K562 (cell line): ENCODE data around the gene STON2. TPM values are rescaled to one million over a fixed set of nuclear protein-coding genes. Genes with fewer than 3 reads are reported as not detected.

ENCODE experiments used
- ASH1L ChIP-seq: fragments of 450-650 bp; IDR thresholded peaks from 2 replicates; pipeline ENCODE4 v1.6.1; 2018; ENCODE audit warnings: borderline replicate concordance, mild to moderate bottlenecking, low read depth; ENCODE audit not compliant: partially characterized antibody
- BCOR ChIP-seq: fragments of 450-650 bp; IDR thresholded peaks from 2 replicates; pipeline ENCODE4 v1.6.1; 2016
- CREM ChIP-seq: IDR thresholded peaks from 2 replicates; pipeline ENCODE4 v1.6.1; 2014; ENCODE audit warnings: antibody characterized with exemption, low read depth
- ESRRA ChIP-seq: fragments of 450-650 bp; IDR thresholded peaks from 2 replicates; pipeline ENCODE4 v1.6.1; 2014; ENCODE audit warnings: low read depth, mild to moderate bottlenecking, moderate library complexity, borderline replicate concordance
- FOXM1 ChIP-seq, 2 experiments: fragments of 450-650 bp in 1 of 2; sonication (generic) in 1 of 2; formaldehyde crosslinking in 1 of 2; IDR thresholded peaks; 2 replicates each; pipeline versions ENCODE4 v1.6.1 to v1.9.0; 2017 to 2022; ENCODE audit warnings: low read depth in 2 of 2, mild to moderate bottlenecking in 2 of 2, missing genetic modification reagents in 1 of 2, moderate library complexity in 1 of 2
- HMGN3 ChIP-seq: IDR thresholded peaks from 2 replicates; pipeline ENCODE4 v1.6.1; 2011; ENCODE audit warnings: borderline replicate concordance, low read depth, mild to moderate bottlenecking, mixed read lengths, low read length; ENCODE audit not compliant: insufficient read length; ENCODE audit errors: extremely low read depth
- MEF2D ChIP-seq: conservative IDR thresholded peaks from 2 replicates; pipeline ENCODE4 v1.6.1; 2016; ENCODE audit warnings: low read depth, missing genetic modification characterization, missing compliant biosample characterization
- PCBP2 ChIP-seq: fragments of 200-400 bp; formaldehyde crosslinking; IDR thresholded peaks from 2 replicates; pipeline ENCODE4 v1.6.1; 2018; ENCODE audit warnings: low read length, low read depth, mild to moderate bottlenecking, moderate library complexity; ENCODE audit not compliant: poor library complexity, severe bottlenecking
- PTRF ChIP-seq: fragments of 450-650 bp; IDR thresholded peaks from 2 replicates; pipeline ENCODE4 v1.6.1; 2016; ENCODE audit warnings: mild to moderate bottlenecking, missing genetic modification characterization, missing compliant biosample characterization
- RAD21 ChIP-seq, 2 experiments: fragments of 250-450 bp in 1 of 2; fragments of 450-650 bp in 1 of 2; sonication (Bioruptor Pico) in 1 of 2; formaldehyde crosslinking in 1 of 2; IDR thresholded peaks in 1 of 2; conservative IDR thresholded peaks in 1 of 2; 2 replicates each; pipeline versions ENCODE4 v1.4.0 to v1.8.0; 2020 to 2022; ENCODE audit warnings: mild to moderate bottlenecking in 2 of 2, moderate library complexity in 1 of 2
- SMARCB1 ChIP-seq: IDR thresholded peaks from 2 replicates; pipeline ENCODE4 v1.6.1; 2011; ENCODE audit warnings: improper control_type of control experiment, low read depth; ENCODE audit not compliant: insufficient read length
- SMARCE1 ChIP-seq: fragments of 450-650 bp; IDR thresholded peaks from 2 replicates; pipeline ENCODE4 v1.7.1; 2016; ENCODE audit warnings: mild to moderate bottlenecking
- SREBF2 ChIP-seq: sonication (generic); formaldehyde crosslinking; IDR thresholded peaks from 2 replicates; pipeline ENCODE4 v1.4.0; 2020; ENCODE audit warnings: mild to moderate bottlenecking, missing genetic modification reagents
- TAF1 ChIP-seq: IDR thresholded peaks from 2 replicates; pipeline ENCODE4 v1.6.1; 2011; ENCODE audit warnings: mild to moderate bottlenecking, low read length, moderate library complexity; ENCODE audit not compliant: insufficient read depth, control insufficient read depth, severe bottlenecking; ENCODE audit errors: extremely low read depth
- TAF7 ChIP-seq: fragments of 450-650 bp; IDR thresholded peaks from 2 replicates; pipeline ENCODE4 v1.6.1; 2016; ENCODE audit warnings: missing genetic modification characterization, missing compliant biosample characterization
- ZFX ChIP-seq: sonication (generic); formaldehyde crosslinking; IDR thresholded peaks from 2 replicates; pipeline ENCODE4 v1.8.0; 2022; ENCODE audit warnings: mild to moderate bottlenecking, missing genetic modification reagents, moderate library complexity
- polyA plus RNA-seq, 8 experiments: library from polyadenylated mRNA; depleted of rRNA in 4 of 8; stranded (reverse) in 5 of 8; unstranded in 3 of 8; fragments of >200 nt; fragmentation: Nextera tagmentation in 2 of 8; fragmentation: Illumina TruSeq in 1 of 8; extraction: Ambion mirVana in 2 of 8; extraction: Trizol in 1 of 8; gene quantifications; 2 replicates each; pipeline versions ENCODE4 v1.2.1 to v1.2.3, GENCODE V29; 2011 to 2014; ENCODE audit warnings: inconsistent platforms in 1 of 8, missing spikeins in 1 of 8
- total RNA-seq, 7 experiments: library from RNA; depleted of rRNA in 6 of 7; stranded (reverse); fragments of >200 nt in 6 of 7; fragmentation: Illumina TruSeq in 2 of 7; extraction: Trizol in 2 of 7; gene quantifications; 2 replicates each; pipeline versions ENCODE4 v1.2.1 to v1.2.3, GENCODE V29; 2011 to 2021; ENCODE audit warnings: low replicate concordance in 1 of 7
- TF ChIP-seq, protein P1 (sequence below): fragments of 200-400 bp; formaldehyde crosslinking; IDR thresholded peaks from 2 replicates; pipeline ENCODE4 v1.6.1; 2017; ENCODE audit warnings: mild to moderate bottlenecking, low read depth, low read length, moderate library complexity
- TF ChIP-seq, protein P2 (sequence below), 2 experiments: fragments of 450-650 bp in 1 of 2; IDR thresholded peaks; 2 replicates each; pipeline ENCODE4 v1.6.1; 2011 to 2017; ENCODE audit warnings: low read depth in 2 of 2, antibody characterized with exemption in 1 of 2, borderline replicate concordance in 1 of 2, low read length in 1 of 2, mild to moderate bottlenecking in 1 of 2, mixed read lengths in 1 of 2; ENCODE audit not compliant: control insufficient read depth in 1 of 2
- TF ChIP-seq, protein P3 (sequence below): fragments of 250-450 bp; sonication (Bioruptor Pico); IDR thresholded peaks from 2 replicates; pipeline ENCODE4 v1.8.0; 2021; ENCODE audit warnings: moderate library complexity, mild to moderate bottlenecking, inconsistent platforms
- TF ChIP-seq, protein P4 (sequence below), 2 experiments: fragments of 200-800 bp in 1 of 2; sonication (Bioruptor generic) in 1 of 2; sonication (generic) in 1 of 2; formaldehyde crosslinking in 1 of 2; IDR thresholded peaks in 1 of 2; conservative IDR thresholded peaks in 1 of 2; 2 replicates each; pipeline versions ENCODE4 v1.5.0 to v1.6.1; 2016 to 2020; ENCODE audit warnings: missing compliant biosample characterization in 1 of 2, missing genetic modification characterization in 1 of 2, missing genetic modification reagents in 1 of 2

STON2 gene
- total and polyA plus RNA-seq, 9 of the 15 experiments (the other 6 are each of a cell fraction or from before 2014, with no cell fraction given) = 7.8 to 99.3 (median 53.5) TPM

DNA sequence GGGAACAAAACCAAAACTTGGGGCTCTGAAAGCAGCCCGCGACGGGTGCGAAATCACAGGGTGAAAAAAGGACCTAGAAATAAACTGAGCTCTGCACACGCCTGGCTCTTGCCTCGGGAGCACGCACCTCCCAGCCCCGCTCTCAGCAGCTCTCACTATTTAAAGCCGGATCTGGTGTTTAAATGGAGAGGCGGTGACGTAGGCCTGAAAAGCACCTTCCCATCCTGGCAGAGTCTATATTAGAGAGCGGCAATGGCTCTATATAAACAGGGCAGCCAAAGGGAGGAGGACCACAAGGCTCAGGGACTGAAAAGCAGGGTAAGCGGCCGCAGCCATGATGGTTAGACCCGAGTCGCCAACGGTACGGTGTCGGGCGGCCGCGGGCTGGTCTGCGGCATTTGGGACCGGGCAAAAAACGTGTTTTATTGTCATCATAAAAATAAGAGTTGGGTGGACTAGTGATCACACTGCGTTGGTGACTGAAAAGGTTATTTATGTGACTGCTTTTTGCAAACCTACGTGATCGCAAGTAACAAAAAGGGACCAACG, 180.8 kb downstream of the STON2 start (continued):
- TF ChIP-seq, protein P1, sequence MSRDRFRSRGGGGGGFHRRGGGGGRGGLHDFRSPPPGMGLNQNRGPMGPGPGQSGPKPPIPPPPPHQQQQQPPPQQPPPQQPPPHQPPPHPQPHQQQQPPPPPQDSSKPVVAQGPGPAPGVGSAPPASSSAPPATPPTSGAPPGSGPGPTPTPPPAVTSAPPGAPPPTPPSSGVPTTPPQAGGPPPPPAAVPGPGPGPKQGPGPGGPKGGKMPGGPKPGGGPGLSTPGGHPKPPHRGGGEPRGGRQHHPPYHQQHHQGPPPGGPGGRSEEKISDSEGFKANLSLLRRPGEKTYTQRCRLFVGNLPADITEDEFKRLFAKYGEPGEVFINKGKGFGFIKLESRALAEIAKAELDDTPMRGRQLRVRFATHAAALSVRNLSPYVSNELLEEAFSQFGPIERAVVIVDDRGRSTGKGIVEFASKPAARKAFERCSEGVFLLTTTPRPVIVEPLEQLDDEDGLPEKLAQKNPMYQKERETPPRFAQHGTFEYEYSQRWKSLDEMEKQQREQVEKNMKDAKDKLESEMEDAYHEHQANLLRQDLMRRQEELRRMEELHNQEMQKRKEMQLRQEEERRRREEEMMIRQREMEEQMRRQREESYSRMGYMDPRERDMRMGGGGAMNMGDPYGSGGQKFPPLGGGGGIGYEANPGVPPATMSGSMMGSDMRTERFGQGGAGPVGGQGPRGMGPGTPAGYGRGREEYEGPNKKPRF = no peak
- TF ChIP-seq, protein P2, sequence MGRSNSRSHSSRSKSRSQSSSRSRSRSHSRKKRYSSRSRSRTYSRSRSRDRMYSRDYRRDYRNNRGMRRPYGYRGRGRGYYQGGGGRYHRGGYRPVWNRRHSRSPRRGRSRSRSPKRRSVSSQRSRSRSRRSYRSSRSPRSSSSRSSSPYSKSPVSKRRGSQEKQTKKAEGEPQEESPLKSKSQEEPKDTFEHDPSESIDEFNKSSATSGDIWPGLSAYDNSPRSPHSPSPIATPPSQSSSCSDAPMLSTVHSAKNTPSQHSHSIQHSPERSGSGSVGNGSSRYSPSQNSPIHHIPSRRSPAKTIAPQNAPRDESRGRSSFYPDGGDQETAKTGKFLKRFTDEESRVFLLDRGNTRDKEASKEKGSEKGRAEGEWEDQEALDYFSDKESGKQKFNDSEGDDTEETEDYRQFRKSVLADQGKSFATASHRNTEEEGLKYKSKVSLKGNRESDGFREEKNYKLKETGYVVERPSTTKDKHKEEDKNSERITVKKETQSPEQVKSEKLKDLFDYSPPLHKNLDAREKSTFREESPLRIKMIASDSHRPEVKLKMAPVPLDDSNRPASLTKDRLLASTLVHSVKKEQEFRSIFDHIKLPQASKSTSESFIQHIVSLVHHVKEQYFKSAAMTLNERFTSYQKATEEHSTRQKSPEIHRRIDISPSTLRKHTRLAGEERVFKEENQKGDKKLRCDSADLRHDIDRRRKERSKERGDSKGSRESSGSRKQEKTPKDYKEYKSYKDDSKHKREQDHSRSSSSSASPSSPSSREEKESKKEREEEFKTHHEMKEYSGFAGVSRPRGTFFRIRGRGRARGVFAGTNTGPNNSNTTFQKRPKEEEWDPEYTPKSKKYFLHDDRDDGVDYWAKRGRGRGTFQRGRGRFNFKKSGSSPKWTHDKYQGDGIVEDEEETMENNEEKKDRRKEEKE (IDR thresholded peaks at IDR 0.05; ENCODE audit: borderline replicate concordance in 1 of 2, control insufficient read depth in 1 of 2, low read depth in 2 of 2, low read length in 1 of 2) = no peak
- TF ChIP-seq, protein P3, sequence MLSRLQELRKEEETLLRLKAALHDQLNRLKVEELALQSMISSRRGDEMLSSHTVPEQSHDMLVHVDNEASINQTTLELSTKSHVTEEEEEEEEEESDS = no peak
- TF ChIP-seq TAF7 (no peak), PCBP2 (no peak), ZFX (peak; percentile 52), HMGN3 (no peak), SMARCE1 (no peak), SMARCB1 (no peak), SREBF2 (CRISPR knock-in tag) (no peak), PTRF (tag) (no peak), TAF1 (peak; percentile 65), ASH1L (no peak), FOXM1 (IDR thresholded peaks at IDR 0.05; ENCODE audit: low read depth) (no peak), FOXM1 (CRISPR knock-in tag; IDR thresholded peaks at IDR 0.05; ENCODE audit: low read depth) (no peak), MEF2D (tag) (no peak), ESRRA (no peak), BCOR (no peak), RAD21 (CRISPR knock-in tag; conservative IDR thresholded peaks at IDR 0.05 in 1 of 2, IDR thresholded peaks at IDR 0.05 in 1 of 2) (no peak), CREM (peak; percentile 60)
- TF ChIP-seq, protein P4, sequence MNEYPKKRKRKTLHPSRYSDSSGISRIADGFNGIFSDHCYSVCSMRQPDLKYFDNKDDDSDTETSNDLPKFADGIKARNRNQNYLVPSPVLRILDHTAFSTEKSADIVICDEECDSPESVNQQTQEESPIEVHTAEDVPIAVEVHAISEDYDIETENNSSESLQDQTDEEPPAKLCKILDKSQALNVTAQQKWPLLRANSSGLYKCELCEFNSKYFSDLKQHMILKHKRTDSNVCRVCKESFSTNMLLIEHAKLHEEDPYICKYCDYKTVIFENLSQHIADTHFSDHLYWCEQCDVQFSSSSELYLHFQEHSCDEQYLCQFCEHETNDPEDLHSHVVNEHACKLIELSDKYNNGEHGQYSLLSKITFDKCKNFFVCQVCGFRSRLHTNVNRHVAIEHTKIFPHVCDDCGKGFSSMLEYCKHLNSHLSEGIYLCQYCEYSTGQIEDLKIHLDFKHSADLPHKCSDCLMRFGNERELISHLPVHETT (CRISPR knock-in tag; conservative IDR thresholded peaks at IDR 0.05 in 1 of 2, IDR thresholded peaks at IDR 0.05 in 1 of 2) = peak in 1 of 2 experiments; percentile 59; a peak in 1 of 4 replicates
